ENCODE data around the gene NFE2L2.

Gene NFE2L2

GRCh38 chr2:177282181-177282641, 17.7 kb upstream of the NFE2L2 start:
- no peak for DNase-seq (ENCODE audit: low spot score)
- TF ChIP-seq, protein P1, sequence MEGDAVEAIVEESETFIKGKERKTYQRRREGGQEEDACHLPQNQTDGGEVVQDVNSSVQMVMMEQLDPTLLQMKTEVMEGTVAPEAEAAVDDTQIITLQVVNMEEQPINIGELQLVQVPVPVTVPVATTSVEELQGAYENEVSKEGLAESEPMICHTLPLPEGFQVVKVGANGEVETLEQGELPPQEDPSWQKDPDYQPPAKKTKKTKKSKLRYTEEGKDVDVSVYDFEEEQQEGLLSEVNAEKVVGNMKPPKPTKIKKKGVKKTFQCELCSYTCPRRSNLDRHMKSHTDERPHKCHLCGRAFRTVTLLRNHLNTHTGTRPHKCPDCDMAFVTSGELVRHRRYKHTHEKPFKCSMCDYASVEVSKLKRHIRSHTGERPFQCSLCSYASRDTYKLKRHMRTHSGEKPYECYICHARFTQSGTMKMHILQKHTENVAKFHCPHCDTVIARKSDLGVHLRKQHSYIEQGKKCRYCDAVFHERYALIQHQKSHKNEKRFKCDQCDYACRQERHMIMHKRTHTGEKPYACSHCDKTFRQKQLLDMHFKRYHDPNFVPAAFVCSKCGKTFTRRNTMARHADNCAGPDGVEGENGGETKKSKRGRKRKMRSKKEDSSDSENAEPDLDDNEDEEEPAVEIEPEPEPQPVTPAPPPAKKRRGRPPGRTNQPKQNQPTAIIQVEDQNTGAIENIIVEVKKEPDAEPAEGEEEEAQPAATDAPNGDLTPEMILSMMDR (IDR thresholded peaks at IDR 0.05; ENCODE audit: borderline replicate concordance, control extremely low read depth, extremely low read depth, insufficient read depth, missing control alignments): no peak
- in situ Hi-C loops (cut with MboI; ENCODE audit: low sequenced_read_pairs, unreplicated experiment): no loop called here

GRCh38 chr2:177281400-177282180, 17.1 kb upstream of the NFE2L2 start:
- TF ChIP-seq, protein P1 (IDR thresholded peaks at IDR 0.05; ENCODE audit: borderline replicate concordance, control extremely low read depth, extremely low read depth, insufficient read depth, missing control alignments): no peak
- DNase-seq (ENCODE audit: low spot score): no peak
- in situ Hi-C loops (cut with MboI; ENCODE audit: low sequenced_read_pairs, unreplicated experiment): no loop called here

DNA sequence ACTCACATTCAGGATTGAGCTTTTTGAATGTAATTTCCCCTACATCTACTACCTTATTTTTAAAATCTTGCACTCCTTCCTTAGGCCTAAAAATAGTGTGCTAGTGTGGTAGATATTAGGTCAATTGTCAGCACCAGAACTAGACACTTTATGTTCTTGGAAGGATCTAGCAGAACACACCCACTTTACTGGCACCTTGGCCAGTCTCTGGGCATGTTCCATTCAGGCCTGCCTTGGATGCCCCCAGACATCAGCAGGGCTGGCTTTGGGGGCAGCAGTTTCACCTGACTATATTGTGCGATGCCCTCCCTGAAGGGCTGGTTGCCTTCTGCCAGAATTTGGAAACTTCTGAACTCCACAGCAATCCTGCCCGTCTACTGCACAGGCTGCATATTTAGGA, 15.3 kb upstream of the NFE2L2 start:
- TF ChIP-seq, protein P1 (IDR thresholded peaks at IDR 0.05; ENCODE audit: borderline replicate concordance, control extremely low read depth, extremely low read depth, insufficient read depth, missing control alignments): no peak
- DNase-seq (ENCODE audit: low spot score): no peak
- in situ Hi-C loops (cut with MboI; ENCODE audit: low sequenced_read_pairs, unreplicated experiment): no loop called here

DNA sequence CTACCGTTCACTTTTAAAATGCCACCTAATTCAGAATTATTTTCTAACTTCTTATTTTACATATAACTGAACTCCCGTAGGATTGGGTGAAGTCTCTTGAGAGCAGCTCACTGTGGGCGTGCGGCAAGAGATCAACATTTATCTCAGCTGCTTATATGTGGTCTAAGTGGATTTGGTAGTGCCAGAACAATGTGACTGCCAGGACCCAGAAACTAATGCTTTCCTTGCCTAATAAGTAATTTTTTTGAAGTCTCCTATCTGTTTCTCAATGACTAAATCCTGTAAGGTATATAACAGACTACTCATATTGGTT, 11.2 kb upstream of the NFE2L2 start:
- in situ Hi-C loops (cut with MboI; ENCODE audit: low sequenced_read_pairs, unreplicated experiment): no loop called here
- TF ChIP-seq, protein P1 (IDR thresholded peaks at IDR 0.05; ENCODE audit: borderline replicate concordance, control extremely low read depth, extremely low read depth, insufficient read depth, missing control alignments): no peak
- DNase-seq (ENCODE audit: low spot score): no peak

GRCh38 chr2:177275040-177275742, 10.7 kb upstream of the NFE2L2 start:
- no peak for DNase-seq (ENCODE audit: low spot score)
- TF ChIP-seq, protein P1 (IDR thresholded peaks at IDR 0.05; ENCODE audit: borderline replicate concordance, control extremely low read depth, extremely low read depth, insufficient read depth, missing control alignments): no peak
- in situ Hi-C loops (cut with MboI; ENCODE audit: low sequenced_read_pairs, unreplicated experiment): no loop called here

DNA sequence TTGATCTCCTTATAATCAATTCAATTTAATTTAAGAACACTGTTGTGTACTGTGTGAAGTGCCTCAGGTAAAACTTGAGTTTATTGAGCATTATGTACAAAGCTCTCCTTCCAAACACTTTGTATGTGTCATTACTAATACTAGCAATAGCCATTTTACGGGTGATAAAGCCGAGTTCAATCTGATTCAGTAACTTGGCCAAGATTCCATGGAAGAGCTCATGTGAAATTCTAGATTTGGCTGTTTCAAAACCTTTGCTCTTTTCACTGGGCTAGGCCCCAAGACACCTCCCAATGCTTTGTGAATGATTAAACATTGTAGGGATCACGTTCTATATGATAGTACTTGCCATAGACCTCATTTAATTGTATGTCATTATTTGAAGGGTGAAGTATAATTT, 8.9 kb upstream of the NFE2L2 start:
- TF ChIP-seq, protein P1 (IDR thresholded peaks at IDR 0.05; ENCODE audit: borderline replicate concordance, control extremely low read depth, extremely low read depth, insufficient read depth, missing control alignments): no peak
- in situ Hi-C loops (cut with MboI; ENCODE audit: low sequenced_read_pairs, unreplicated experiment): no loop called here
- no peak for DNase-seq (ENCODE audit: low spot score)
